ENCODE data around the gene VPS39.

DNA sequence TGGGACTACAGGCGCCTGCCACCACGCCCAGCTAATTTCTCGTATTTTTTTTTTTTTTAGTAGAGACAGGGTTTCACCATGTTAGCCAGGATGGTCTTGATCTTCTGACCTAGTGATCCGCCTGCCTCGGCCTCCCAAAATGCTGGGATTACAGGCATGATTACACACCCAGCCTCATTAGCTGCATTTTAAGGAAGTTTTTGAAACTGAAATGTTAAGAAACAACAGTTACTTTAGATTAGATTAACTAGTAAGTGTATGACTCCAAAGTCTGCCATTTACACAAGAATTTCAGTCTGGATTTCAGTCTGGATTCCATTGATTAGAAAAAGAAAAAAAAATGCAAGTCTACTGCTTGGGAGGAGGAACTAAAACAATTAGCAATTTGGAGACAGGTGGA lies 24.5 kb upstream of the VPS39 start:
- no peak for TF ChIP-seq MEF2A (IDR thresholded peaks at IDR 0.05; ENCODE audit: borderline replicate concordance, low read depth)
- TF ChIP-seq, protein P1, sequence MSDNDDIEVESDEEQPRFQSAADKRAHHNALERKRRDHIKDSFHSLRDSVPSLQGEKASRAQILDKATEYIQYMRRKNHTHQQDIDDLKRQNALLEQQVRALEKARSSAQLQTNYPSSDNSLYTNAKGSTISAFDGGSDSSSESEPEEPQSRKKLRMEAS (IDR thresholded peaks at IDR 0.05; ENCODE audit: low read depth): no peak
- TF ChIP-seq GABPA (IDR thresholded peaks at IDR 0.05; ENCODE audit: low read depth): no peak
- TF ChIP-seq, protein P2, sequence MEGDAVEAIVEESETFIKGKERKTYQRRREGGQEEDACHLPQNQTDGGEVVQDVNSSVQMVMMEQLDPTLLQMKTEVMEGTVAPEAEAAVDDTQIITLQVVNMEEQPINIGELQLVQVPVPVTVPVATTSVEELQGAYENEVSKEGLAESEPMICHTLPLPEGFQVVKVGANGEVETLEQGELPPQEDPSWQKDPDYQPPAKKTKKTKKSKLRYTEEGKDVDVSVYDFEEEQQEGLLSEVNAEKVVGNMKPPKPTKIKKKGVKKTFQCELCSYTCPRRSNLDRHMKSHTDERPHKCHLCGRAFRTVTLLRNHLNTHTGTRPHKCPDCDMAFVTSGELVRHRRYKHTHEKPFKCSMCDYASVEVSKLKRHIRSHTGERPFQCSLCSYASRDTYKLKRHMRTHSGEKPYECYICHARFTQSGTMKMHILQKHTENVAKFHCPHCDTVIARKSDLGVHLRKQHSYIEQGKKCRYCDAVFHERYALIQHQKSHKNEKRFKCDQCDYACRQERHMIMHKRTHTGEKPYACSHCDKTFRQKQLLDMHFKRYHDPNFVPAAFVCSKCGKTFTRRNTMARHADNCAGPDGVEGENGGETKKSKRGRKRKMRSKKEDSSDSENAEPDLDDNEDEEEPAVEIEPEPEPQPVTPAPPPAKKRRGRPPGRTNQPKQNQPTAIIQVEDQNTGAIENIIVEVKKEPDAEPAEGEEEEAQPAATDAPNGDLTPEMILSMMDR (IDR thresholded peaks at IDR 0.05): no peak
- TF ChIP-seq, protein P3, sequence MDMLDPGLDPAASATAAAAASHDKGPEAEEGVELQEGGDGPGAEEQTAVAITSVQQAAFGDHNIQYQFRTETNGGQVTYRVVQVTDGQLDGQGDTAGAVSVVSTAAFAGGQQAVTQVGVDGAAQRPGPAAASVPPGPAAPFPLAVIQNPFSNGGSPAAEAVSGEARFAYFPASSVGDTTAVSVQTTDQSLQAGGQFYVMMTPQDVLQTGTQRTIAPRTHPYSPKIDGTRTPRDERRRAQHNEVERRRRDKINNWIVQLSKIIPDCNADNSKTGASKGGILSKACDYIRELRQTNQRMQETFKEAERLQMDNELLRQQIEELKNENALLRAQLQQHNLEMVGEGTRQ (IDR thresholded peaks at IDR 0.05; ENCODE audit: borderline replicate concordance, low read depth, low read length): no peak
- TF ChIP-seq FOXM1 (IDR thresholded peaks at IDR 0.05; ENCODE audit: low read depth): no peak
- TF ChIP-seq JUND (IDR thresholded peaks at IDR 0.05): no peak
- no peak for TF ChIP-seq EZH2phosphoT487 (IDR thresholded peaks at IDR 0.05; ENCODE audit: borderline replicate concordance, low read depth)
- TF ChIP-seq SIN3A (IDR thresholded peaks at IDR 0.05; ENCODE audit: borderline replicate concordance, low read depth, low read length): no peak
- no peak for TF ChIP-seq POLR2AphosphoS5 (IDR thresholded peaks at IDR 0.05; ENCODE audit: low read depth, low read length)
